GM19324 (cell line): Measurements from ENCODE around the gene DMPK.

ENCODE experiments used
- ATAC-seq: cut with Tn5 transposase; IDR thresholded peaks from one replicate; pipeline ENCODE4 v1.9.1; 2021; ENCODE audit warnings: mild to moderate bottlenecking, moderate library complexity; ENCODE audit not compliant: unreplicated experiment, low FRiP score

DMPK gene

GRCh38 chr19:45790942-45791341 lies 8.7 kb upstream of the DMPK start:
- no peak for ATAC-seq

GRCh38 chr19:45789035-45789786 lies 6.9 kb upstream of the DMPK start:
- ATAC-seq = no peak

GRCh38 chr19:45786533-45786894 lies 4.2 kb upstream of the DMPK start:
- no peak for ATAC-seq

GRCh38 chr19:45785781-45786532 lies 3.7 kb upstream of the DMPK start:
- no peak for ATAC-seq

- ATAC-seq = no peak
Measured at GRCh38 chr19:45785097-45785496, 2.8 kb upstream of the DMPK start.

GRCh38 chr19:45784096-45784495 lies 1.8 kb upstream of the DMPK start:
- ATAC-seq = no peak

- ATAC-seq = no peak
Measured at GRCh38 chr19:45782820-45783785, 813 bp upstream of the DMPK start.

- ATAC-seq = no peak
Measured at GRCh38 chr19:45781214-45782161, 802 bp downstream of the DMPK start.

GRCh38 chr19:45780448-45781213 lies 1.7 kb downstream of the DMPK start:
- ATAC-seq = no peak

GRCh38 chr19:45780146-45780447 lies 2.2 kb downstream of the DMPK start:
- ATAC-seq = no peak

GRCh38 chr19:45779231-45780145 lies 2.8 kb downstream of the DMPK start:
- ATAC-seq = peak; percentile 59

GRCh38 chr19:45778010-45778661 lies 4.2 kb downstream of the DMPK start:
- no peak for ATAC-seq

GRCh38 chr19:45777395-45777961 lies 4.8 kb downstream of the DMPK start:
- ATAC-seq = no peak

- ATAC-seq = no peak
Measured at GRCh38 chr19:45774765-45775164, 7.5 kb downstream of the DMPK start.

- ATAC-seq = no peak
Measured at GRCh38 chr19:45773384-45773783, 8.9 kb downstream of the DMPK start.

- ATAC-seq = no peak
Measured at GRCh38 chr19:45772912-45773311, 9.4 kb downstream of the DMPK start.

GRCh38 chr19:45772130-45772840 lies 10.0 kb downstream of the DMPK start:
- ATAC-seq = no peak
